HCT116 (cell line): ENCODE results near the gene TNRC6B. TPM values are rescaled to one million over a fixed set of nuclear protein-coding genes. Genes with fewer than 3 reads are reported as not detected.

Source experiments
- ATAC-seq: fragments of 200-7000 bp; cut with Tn5 transposase; 2 replicates; pipeline ENCODE4 v1.9.1; 2020; ENCODE audit warnings: mild to moderate bottlenecking, moderate library complexity
- BruUV-seq: library from RNA; stranded (reverse); fragments of 400-500 nt; replicated peaks from 2 replicates; lab custom pipeline; 2021; lab: Mats Ljungman, UMichigan
- CTCF ChIA-PET: fragments of 300-600 bp; sonication (Branson Sonifier 250); formaldehyde crosslinking; loops from one replicate; lab custom pipeline; 2021; ENCODE audit warnings: antibody characterized with exemption; lab: Charles Lee
- POLR2A ChIA-PET: fragments of 300-600, 350-600 bp; sonication (Branson Sonifier 250); formaldehyde crosslinking; loops from one replicate; lab custom pipeline; 2021; ENCODE audit warnings: antibody characterized with exemption; lab: Charles Lee
- RAD21 ChIA-PET, 2 experiments: fragments of 300-600 bp; sonication (Branson Sonifier 250); formaldehyde crosslinking; loops; one replicate each; lab custom pipeline; 2023; ENCODE audit warnings: low total read pairs in 2 of 2; ENCODE audit not compliant: uncharacterized antibody in 2 of 2, unreplicated experiment in 2 of 2, low non-redundant PET in 1 of 2; lab: Charles Lee
- DNase-seq: peaks from one replicate; pipeline ENCODE4 v3.0.0-alpha.2; 2010; ENCODE audit warnings: low read depth, low spot score
- H2AFZ ChIP-seq: fragments of 200-600 bp; shearing (Covaris generic), sonication (generic); 2 replicates; pipeline ENCODE4 v1.6.1; 2017; ENCODE audit warnings: low read depth, mixed run types, mixed read lengths, antibody characterized with exemption, low read length; ENCODE audit not compliant: poor library complexity, severe bottlenecking
- H3K27ac ChIP-seq: 2 replicates; pipeline ENCODE4 v1.5.1; 2012; ENCODE audit warnings: low read depth, low read length
- H3K27me3 ChIP-seq: fragments of 200-600 bp; sonication (generic); 2 replicates; pipeline ENCODE4 v1.6.1; 2016; ENCODE audit warnings: mixed run types, low read length, mixed read lengths; ENCODE audit not compliant: insufficient read depth
- H3K36me3 ChIP-seq, 2 experiments: fragments of 200-500 bp in 1 of 2; fragments of 200-600 bp in 1 of 2; sonication (Bioruptor generic) in 1 of 2; sonication (generic) in 1 of 2; 2 replicates each; pipeline versions ENCODE4 v1.5.1 to v1.6.1; 2014 to 2016; ENCODE audit warnings: low read length in 2 of 2, inconsistent platforms in 1 of 2, mixed read lengths in 1 of 2, mixed run types in 1 of 2; ENCODE audit not compliant: insufficient read depth in 2 of 2, control insufficient read depth in 1 of 2
- H3K4me1 ChIP-seq, 2 experiments: fragments of 200-600 bp in 1 of 2; sonication (generic) in 1 of 2; 2 replicates each; pipeline versions ENCODE4 v1.5.1 to v1.6.1; 2012 to 2017; ENCODE audit warnings: low read length in 2 of 2, inconsistent platforms in 1 of 2, mild to moderate bottlenecking in 1 of 2, mixed read lengths in 1 of 2, mixed run types in 1 of 2, moderate library complexity in 1 of 2; ENCODE audit not compliant: insufficient read depth in 2 of 2, control insufficient read depth in 1 of 2
- H3K4me2 ChIP-seq: fragments of 200-600 bp; sonication (generic); 2 replicates; pipeline ENCODE4 v1.6.1; 2017; ENCODE audit warnings: mixed run types, low read length, mixed read lengths
- H3K4me3 ChIP-seq, 2 experiments: fragments of 200-600 bp in 1 of 2; sonication (generic) in 1 of 2; replicated peaks in 1 of 2; 2 replicates each; pipeline ENCODE4 v1.5.1; 2011 to 2016; ENCODE audit warnings: low read length in 2 of 2, control low read depth in 1 of 2, low read depth in 1 of 2, mild to moderate bottlenecking in 1 of 2, mixed read lengths in 1 of 2, mixed run types in 1 of 2
- H3K79me2 ChIP-seq: fragments of 200-600 bp; sonication (generic); 2 replicates; pipeline ENCODE4 v1.6.1; 2017; ENCODE audit warnings: mild to moderate bottlenecking, mixed run types, low read length, moderate library complexity, mixed read lengths; ENCODE audit not compliant: insufficient read depth
- H3K9ac ChIP-seq: fragments of 200-600 bp; sonication (generic); 2 replicates; pipeline ENCODE4 v1.6.1; 2016; ENCODE audit warnings: low read length, mixed read lengths
- H3K9me2 ChIP-seq: fragments of 200-600 bp; sonication (generic), shearing (Covaris generic); 2 replicates; pipeline ENCODE4 v1.6.1; 2017; ENCODE audit warnings: mixed run types, mild to moderate bottlenecking, moderate library complexity; ENCODE audit not compliant: insufficient read depth
- H3K9me3 ChIP-seq, 2 experiments: fragments of 200-500 bp in 1 of 2; fragments of 200-600 bp in 1 of 2; sonication (Bioruptor generic) in 1 of 2; sonication (generic) in 1 of 2; 2 replicates each; pipeline ENCODE4 v1.6.1; 2014 to 2017; ENCODE audit warnings: low read length in 2 of 2, mixed read lengths in 2 of 2, inconsistent platforms in 1 of 2, low read depth in 1 of 2, mild to moderate bottlenecking in 1 of 2, mixed run types in 1 of 2, moderate library complexity in 1 of 2; ENCODE audit not compliant: control insufficient read depth in 1 of 2, insufficient read depth in 1 of 2
- H4K20me1 ChIP-seq: fragments of 200-600 bp; sonication (generic), shearing (Covaris generic); 2 replicates; pipeline ENCODE4 v1.6.1; 2017; ENCODE audit warnings: mixed run types, mild to moderate bottlenecking, moderate library complexity; ENCODE audit not compliant: insufficient read depth
- CBX3 ChIP-seq: IDR thresholded peaks from 2 replicates; pipeline ENCODE4 v1.6.1; 2012; ENCODE audit warnings: low read depth
- CEBPB ChIP-seq: IDR thresholded peaks from 2 replicates; pipeline ENCODE4 v1.6.1; 2012; ENCODE audit warnings: low read depth
- EGR1 ChIP-seq: IDR thresholded peaks from 2 replicates; pipeline ENCODE4 v1.6.1; 2012; ENCODE audit warnings: low read depth
- ELF1 ChIP-seq: IDR thresholded peaks from 2 replicates; pipeline ENCODE4 v1.6.1; 2012; ENCODE audit warnings: low read depth, borderline replicate concordance
- EZH2 ChIP-seq: fragments of 200-600 bp; sonication (generic); IDR thresholded peaks from 2 replicates; pipeline ENCODE4 v1.6.1; 2017; ENCODE audit warnings: antibody characterized with exemption, mixed run types
- EZH2phosphoT487 ChIP-seq: fragments of 200-600 bp; IDR thresholded peaks from 2 replicates; pipeline ENCODE4 v1.6.1; 2018; ENCODE audit warnings: antibody characterized with exemption, borderline replicate concordance
- JUND ChIP-seq: IDR thresholded peaks from 2 replicates; pipeline ENCODE4 v1.6.1; 2012
- POLR2A ChIP-seq: IDR thresholded peaks from 2 replicates; pipeline ENCODE4 v1.7.0; 2011; ENCODE audit warnings: borderline replicate concordance; ENCODE audit not compliant: insufficient read depth, insufficient read length; ENCODE audit errors: extremely low read depth
- POLR2AphosphoS5 ChIP-seq: IDR thresholded peaks from 2 replicates; pipeline ENCODE4 v1.6.1; 2011; ENCODE audit warnings: mild to moderate bottlenecking, low read depth, low read length, moderate library complexity
- SIN3A ChIP-seq: IDR thresholded peaks from 2 replicates; pipeline ENCODE4 v1.6.1; 2012; ENCODE audit warnings: low read depth
- SP1 ChIP-seq: IDR thresholded peaks from 2 replicates; pipeline ENCODE4 v1.6.1; 2012; ENCODE audit warnings: low read depth
- TCF7L2 ChIP-seq: IDR thresholded peaks from 2 replicates; pipeline ENCODE4 v1.7.0; 2011; ENCODE audit warnings: borderline replicate concordance, inconsistent platforms; ENCODE audit not compliant: insufficient read depth, insufficient read length; ENCODE audit errors: extremely low read depth
- YY1 ChIP-seq: IDR thresholded peaks from 2 replicates; pipeline ENCODE4 v1.6.1; 2011; ENCODE audit warnings: low read length, low read depth, moderate library complexity, mild to moderate bottlenecking; ENCODE audit not compliant: insufficient replicate concordance; ENCODE audit errors: extremely low read depth
- ZFX ChIP-seq: fragments of 450-650 bp; IDR thresholded peaks from 2 replicates; pipeline ENCODE4 v1.6.1; 2017
- ZNF274 ChIP-seq: fragments of 200-500 bp; sonication (Bioruptor generic); IDR thresholded peaks from 2 replicates; pipeline ENCODE4 v1.6.1; 2014; ENCODE audit warnings: mild to moderate bottlenecking, low read depth, low read length, inconsistent platforms
- intact Hi-C: fragments of 100-400 bp; cut with micrococcal nuclease; formaldehyde crosslinking; loops from 2 replicates; pipeline ENCODE4 v1.10.0; 2022
- total RNA-seq: library from RNA; stranded (reverse); gene quantifications from one replicate; pipeline ENCODE4 v1.2.1, GENCODE V29; 2021; ENCODE audit not compliant: unreplicated experiment
- TF ChIP-seq, protein P1 (sequence below): IDR thresholded peaks from 2 replicates; pipeline ENCODE4 v1.6.1; 2012
- TF ChIP-seq, protein P2 (sequence below), 3 experiments: fragments of 200-600 bp in 1 of 3; sonication (generic) in 1 of 3; IDR thresholded peaks in 2 of 3; conservative IDR thresholded peaks in 1 of 3; 2 replicates each; pipeline ENCODE4 v1.5.1; 2012 to 2017; ENCODE audit warnings: low read depth in 2 of 3, low read length in 2 of 3, antibody characterized with exemption in 1 of 3, borderline replicate concordance in 1 of 3, control low read depth in 1 of 3, mild to moderate bottlenecking in 1 of 3, mixed read lengths in 1 of 3, mixed run types in 1 of 3, moderate library complexity in 1 of 3; ENCODE audit not compliant: insufficient read depth in 1 of 3
- TF ChIP-seq, protein P3 (sequence below): IDR thresholded peaks from 2 replicates; pipeline ENCODE4 v1.6.1; 2011; ENCODE audit warnings: mild to moderate bottlenecking, low read length, moderate library complexity; ENCODE audit not compliant: insufficient replicate concordance; ENCODE audit errors: extremely low read depth
- TF ChIP-seq, protein P4 (sequence below): IDR thresholded peaks from 2 replicates; pipeline ENCODE4 v1.6.1; 2012

Gene TNRC6B
- total RNA-seq, 1 experiment from 2014 or later: 29.8 TPM

DNA sequence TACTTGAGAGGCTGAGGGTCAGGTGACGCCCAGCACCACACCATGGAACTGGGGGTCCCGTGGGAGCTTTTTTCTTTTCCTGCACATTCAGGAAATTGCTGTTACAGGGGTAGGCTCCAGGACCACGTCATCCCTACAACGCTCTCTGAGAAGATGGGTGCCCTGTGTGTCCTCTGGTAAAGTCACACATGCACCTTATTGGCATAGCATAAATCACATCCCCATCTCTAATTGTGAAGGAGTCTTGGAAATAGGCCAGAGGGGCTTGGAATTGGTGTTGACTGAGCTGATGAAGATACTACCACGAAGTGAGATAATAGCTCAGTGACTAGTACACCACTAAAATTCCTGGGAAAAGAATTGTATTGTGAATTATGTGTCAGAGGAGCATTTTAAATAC lies 57.6 kb downstream of the TNRC6B start:
- POLR2A ChIA-PET: no interaction called here
- ATAC-seq: no peak
- no peak for DNase-seq
- H3K27me3 ChIP-seq: no peaks in the 10 kb centered on the region
- H3K9me2 ChIP-seq: no peaks in the 10 kb centered on the region
- H3K36me3 ChIP-seq: no peaks in the 10 kb centered on the region
- H3K4me3 ChIP-seq: no peak overlapping the region
- no peak overlapping the region for H3K27ac ChIP-seq
- CTCF ChIA-PET: no interaction called here
- RAD21 ChIA-PET: no interaction called here
- H3K9ac ChIP-seq: no peak overlapping the region
- no peaks in the 10 kb centered on the region for H4K20me1 ChIP-seq
- BruUV-seq: no TSS peak
- intact Hi-C loops: no loop called here
- H2AFZ ChIP-seq: no peak overlapping the region
- no peak overlapping the region for H3K4me2 ChIP-seq
- no peaks in the 10 kb centered on the region for H3K9me3 ChIP-seq
- H3K4me1 ChIP-seq: peaks cover 28 to 33% of the 10 kb centered on the region in 2 experiments
- H3K79me2 ChIP-seq: peaks cover 15% of the 10 kb centered on the region
- no peak for TF ChIP-seq EZH2phosphoT487
- TF ChIP-seq JUND: no peak
- TF ChIP-seq EZH2: no peak
- TF ChIP-seq POLR2AphosphoS5: no peak
- no peak for TF ChIP-seq YY1
- TF ChIP-seq, protein P1, sequence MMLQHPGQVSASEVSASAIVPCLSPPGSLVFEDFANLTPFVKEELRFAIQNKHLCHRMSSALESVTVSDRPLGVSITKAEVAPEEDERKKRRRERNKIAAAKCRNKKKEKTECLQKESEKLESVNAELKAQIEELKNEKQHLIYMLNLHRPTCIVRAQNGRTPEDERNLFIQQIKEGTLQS: no peak
- TF ChIP-seq EGR1: no peak
- TF ChIP-seq ZNF274: no peak
- TF ChIP-seq CBX3: no peak
- TF ChIP-seq, protein P2, sequence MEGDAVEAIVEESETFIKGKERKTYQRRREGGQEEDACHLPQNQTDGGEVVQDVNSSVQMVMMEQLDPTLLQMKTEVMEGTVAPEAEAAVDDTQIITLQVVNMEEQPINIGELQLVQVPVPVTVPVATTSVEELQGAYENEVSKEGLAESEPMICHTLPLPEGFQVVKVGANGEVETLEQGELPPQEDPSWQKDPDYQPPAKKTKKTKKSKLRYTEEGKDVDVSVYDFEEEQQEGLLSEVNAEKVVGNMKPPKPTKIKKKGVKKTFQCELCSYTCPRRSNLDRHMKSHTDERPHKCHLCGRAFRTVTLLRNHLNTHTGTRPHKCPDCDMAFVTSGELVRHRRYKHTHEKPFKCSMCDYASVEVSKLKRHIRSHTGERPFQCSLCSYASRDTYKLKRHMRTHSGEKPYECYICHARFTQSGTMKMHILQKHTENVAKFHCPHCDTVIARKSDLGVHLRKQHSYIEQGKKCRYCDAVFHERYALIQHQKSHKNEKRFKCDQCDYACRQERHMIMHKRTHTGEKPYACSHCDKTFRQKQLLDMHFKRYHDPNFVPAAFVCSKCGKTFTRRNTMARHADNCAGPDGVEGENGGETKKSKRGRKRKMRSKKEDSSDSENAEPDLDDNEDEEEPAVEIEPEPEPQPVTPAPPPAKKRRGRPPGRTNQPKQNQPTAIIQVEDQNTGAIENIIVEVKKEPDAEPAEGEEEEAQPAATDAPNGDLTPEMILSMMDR (IDR thresholded peaks at IDR 0.05 in 2 of 3, conservative IDR thresholded peaks at IDR 0.05 in 1 of 3; ENCODE audit: borderline replicate concordance in 1 of 3, insufficient read depth in 1 of 3, low read depth in 2 of 3, low read length in 2 of 3): no peak
- TF ChIP-seq, protein P3, sequence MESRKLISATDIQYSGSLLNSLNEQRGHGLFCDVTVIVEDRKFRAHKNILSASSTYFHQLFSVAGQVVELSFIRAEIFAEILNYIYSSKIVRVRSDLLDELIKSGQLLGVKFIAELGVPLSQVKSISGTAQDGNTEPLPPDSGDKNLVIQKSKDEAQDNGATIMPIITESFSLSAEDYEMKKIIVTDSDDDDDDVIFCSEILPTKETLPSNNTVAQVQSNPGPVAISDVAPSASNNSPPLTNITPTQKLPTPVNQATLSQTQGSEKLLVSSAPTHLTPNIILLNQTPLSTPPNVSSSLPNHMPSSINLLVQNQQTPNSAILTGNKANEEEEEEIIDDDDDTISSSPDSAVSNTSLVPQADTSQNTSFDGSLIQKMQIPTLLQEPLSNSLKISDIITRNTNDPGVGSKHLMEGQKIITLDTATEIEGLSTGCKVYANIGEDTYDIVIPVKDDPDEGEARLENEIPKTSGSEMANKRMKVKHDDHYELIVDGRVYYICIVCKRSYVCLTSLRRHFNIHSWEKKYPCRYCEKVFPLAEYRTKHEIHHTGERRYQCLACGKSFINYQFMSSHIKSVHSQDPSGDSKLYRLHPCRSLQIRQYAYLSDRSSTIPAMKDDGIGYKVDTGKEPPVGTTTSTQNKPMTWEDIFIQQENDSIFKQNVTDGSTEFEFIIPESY: no peak
- TF ChIP-seq SP1: no peak
- TF ChIP-seq, protein P4, sequence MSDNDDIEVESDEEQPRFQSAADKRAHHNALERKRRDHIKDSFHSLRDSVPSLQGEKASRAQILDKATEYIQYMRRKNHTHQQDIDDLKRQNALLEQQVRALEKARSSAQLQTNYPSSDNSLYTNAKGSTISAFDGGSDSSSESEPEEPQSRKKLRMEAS: no peak
- TF ChIP-seq ZFX: no peak
- TF ChIP-seq TCF7L2: no peak
- no peak for TF ChIP-seq ELF1
- TF ChIP-seq SIN3A: no peak
- no peak for TF ChIP-seq POLR2A
- no peak for TF ChIP-seq CEBPB
